ENCODE results near the gene NFIA. TPM values are rescaled to one million over a fixed set of nuclear protein-coding genes. Genes with fewer than 3 reads are reported as not detected.
A peak's percentile ranks its signal among the peaks of the same experiment; 100 is the strongest.

NFIA gene
- total RNA-seq, 1 experiment from 2014 or later = 4.6 TPM

DNA sequence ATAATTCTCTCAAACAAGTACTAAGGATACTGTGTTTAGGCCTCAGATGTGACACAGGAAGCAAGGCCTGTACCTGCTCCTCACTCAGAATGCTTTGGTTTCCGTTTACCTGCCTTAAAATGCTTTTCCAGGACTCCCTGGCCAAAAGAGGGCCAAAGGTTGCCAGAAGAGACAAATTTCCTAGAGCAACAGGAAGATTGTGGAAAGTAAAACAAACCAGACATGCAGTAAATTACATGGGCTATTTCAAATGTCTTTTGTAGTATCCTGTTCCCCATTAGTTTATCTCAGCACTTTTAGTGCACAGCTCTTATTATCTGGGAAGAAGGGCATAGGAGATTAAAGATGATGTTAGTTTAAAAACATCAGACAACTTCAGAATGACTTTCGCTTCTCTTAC, 280.0 kb downstream of the NFIA start:
- DNase-seq (ENCODE audit: low read depth) = no peak

DNA sequence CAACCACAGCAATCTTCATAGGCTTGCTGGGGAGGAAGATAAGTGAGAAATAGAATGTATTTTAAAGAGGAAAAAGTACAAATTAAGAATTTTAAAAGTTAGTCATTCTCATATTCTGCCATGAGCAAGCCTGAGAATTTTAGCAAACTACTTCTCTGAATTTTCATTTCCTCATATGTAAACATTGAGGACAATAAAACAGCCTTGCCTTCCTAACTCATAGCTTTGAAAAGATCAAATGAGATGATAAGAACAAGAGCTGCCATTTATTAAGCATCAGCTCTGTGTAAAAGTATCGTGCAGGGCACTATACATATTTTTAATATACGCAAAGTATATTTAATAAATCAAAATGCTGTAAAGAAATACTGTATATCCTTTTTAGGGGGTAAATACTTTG, 286.0 kb downstream of the NFIA start:
- no peak for DNase-seq (ENCODE audit: low read depth)

DNA sequence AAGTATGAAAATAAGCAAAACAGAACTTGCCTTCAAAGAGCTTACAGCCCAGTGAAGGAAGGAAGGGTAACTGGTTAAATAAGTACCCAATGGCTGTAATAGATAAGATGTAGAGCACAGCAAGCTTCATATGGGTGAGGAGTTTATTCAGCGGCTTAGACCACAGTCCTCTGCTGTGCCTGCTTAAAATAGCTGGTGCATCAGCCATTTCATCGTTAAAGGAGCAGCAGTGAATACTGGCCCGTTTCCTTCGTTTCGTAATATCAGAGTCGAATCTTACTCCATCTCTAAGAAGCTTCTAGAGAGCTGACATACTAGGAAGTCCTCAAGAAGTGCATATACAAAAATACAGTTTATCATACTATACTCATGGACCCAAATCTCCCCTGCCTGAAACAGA, 286.5 kb downstream of the NFIA start:
- no peak for DNase-seq (ENCODE audit: low read depth)

DNA sequence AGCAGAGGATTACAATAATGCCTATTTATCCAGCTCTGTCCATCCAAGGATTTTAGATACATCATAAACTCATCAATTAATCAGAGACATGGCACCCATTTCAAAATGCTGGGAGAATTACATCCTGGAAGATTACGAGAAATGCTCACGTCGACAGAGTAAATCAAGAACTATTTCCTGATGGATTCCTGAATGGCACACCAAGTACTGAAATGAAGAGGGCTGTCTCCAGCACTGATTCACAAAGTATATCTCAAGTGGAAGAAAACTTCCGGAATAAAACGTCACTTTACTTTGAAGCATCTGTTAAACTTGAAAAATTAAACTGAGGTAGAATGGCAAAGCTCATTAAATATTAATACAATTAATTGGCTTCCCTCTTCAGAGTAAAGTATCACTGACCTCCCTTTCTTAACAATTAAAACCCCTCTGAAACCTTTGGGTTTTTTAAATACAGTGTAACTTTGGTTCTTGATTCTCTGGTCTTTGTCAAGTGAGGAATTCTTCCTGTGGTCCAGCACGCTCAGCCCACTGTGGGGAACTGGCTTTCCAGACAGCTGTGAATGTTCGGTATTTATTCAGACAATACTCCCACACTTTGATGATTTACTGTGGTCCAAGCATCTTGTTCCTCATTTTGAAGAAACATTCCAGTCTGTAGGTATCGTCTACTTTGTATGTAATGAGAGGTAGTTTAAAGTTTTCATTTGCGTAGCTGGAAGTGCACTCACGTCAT, 288.0 kb downstream of the NFIA start:
- DNase-seq (ENCODE audit: low read depth) = no peak

DNA sequence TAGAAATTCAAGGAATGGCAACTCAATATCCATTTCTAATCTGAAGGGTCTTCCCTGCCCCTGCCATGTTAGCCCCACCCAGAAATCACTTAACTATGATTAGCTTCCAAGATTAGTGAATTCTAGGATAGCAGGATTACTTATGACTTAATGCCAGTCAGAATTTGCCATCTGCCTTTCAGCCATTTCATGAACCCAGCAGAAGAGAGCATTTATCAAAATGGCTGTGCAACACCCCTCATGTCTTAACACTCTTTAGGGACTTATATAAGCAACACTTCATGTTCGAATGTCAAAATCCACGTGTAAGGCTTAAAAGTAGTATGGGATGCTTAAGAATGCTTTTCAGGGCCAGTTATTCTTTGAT, 288.5 kb downstream of the NFIA start:
- DNase-seq (ENCODE audit: low read depth) = no peak

DNA sequence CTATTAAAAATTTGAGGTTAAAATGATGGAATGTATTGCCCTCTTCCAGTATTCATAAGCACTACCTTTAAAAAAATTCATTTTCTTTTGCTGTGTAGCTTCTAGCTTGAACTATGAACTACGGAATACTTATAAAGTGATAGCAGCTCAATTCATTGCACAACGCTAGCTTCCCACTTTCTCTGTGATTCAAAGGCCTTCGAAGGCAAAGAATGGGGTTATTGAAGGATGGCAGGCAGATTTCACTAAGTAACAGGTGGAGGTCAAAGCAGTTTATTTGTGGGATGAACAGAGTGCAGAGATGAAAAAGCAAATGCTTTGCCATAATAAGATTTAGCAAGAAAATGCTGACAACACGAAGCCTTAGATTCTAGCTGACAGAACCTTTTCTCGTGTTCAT, 290.6 kb downstream of the NFIA start:
- DNase-seq (ENCODE audit: low read depth) = no peak

DNA sequence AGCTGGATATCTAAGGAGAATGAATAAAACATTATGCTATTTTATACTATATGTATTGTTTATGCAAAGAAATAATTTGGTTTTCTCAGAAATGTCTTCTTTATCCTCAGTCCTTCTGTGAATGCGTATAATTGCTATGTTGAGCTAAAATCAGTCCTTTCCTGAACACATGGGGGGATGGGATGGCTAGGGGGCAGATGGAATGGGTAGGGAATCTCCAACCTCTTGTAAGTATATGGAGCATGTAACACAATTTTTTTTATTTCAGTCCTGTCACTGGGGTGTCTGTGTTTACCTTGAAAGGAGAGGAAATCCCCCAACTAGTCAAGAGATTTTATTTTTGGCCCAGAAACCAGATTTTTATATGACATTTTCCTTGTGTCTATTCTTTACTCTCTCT, 291.8 kb downstream of the NFIA start:
- DNase-seq (ENCODE audit: low read depth) = no peak

DNA sequence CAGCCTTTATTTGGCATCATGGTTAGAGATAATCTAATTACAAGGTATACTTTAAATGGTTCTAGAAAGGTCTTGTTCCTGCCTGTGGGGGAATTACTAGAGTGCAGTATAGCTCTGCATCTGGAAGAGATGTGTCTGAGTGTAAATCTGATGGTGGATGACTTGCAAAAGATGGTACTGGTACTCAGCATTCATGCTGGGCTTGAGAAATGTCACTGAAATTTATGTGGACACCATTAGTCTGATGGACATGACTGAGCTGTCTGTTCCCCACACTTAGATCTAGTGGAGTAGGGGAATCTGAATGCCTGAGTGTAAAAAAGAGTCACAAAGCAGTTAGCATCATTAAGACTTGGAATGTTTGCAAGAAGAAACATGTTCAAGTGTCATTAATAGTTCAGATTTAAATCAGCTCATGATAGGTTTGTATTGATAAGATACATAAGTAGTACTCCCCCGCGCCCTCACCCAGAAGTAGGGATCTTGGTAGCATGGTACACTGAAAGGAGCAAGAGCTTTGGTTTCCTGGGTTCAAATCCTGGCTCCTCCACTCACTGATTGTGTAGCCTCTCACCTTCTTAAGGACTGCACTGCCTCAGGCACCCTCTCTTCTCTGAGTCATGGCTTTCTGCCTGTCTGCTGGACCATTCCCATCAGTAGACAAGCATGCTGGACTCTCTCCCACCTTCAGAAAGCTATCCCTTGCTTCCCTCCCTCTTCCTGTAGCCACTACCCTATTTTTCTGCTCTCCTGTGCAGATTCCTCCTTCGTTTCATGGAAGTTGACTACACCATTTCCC, 292.9 kb downstream of the NFIA start:
- no peak for DNase-seq (ENCODE audit: low read depth)

DNA sequence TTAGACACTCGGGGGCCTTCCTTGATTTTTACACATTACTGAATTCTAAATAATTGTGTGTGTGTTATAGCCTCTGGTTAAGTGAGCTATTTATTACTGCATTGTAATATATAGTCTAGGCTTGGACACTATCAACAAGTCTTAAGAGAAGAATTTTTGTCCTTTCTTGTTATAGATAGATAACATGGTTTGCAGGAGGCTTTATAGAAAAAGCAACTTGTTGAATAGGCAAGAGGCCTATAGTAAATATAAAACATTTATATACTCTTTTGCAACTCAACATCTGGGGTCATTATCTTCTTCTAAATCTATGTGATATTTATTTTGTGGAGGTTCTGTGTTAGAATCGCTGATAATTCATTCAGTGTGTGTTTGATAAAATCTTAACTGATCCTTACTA, 293.8 kb downstream of the NFIA start:
- DNase-seq (ENCODE audit: low read depth) = no peak

DNA sequence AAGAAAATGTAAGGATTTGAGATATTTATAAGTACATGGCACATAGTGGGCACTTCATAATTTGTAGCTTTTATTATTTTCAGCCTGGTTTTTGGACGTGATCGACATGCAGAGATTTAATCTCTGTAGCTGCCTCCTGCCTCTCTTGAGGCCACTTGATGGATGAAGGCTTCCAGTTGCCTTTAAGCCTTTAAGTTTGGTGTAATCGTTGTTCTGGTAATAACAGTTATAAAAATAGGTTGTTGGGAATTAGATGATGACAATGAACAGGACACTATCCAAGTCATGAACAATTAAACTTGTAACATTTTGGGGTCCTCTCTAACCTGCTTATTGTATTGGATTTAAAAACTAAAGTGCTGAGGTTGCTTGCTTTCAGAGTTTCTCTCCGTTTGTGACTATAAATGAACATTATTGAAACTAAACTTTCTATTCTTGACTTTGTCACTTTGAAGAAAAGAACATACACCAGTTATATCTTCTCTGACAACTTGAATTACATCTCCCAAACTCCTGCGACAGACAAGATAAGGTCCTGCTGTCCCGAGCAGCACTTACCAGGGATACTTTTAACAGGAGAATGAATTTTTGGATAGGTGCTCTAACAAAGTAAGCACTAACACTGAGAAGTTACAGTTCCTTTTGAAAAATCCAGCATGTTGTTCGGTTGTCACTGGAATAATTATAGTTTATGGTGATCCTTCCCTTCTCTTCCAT, 295.0 kb downstream of the NFIA start:
- DNase-seq (ENCODE audit: low read depth) = no peak

DNA sequence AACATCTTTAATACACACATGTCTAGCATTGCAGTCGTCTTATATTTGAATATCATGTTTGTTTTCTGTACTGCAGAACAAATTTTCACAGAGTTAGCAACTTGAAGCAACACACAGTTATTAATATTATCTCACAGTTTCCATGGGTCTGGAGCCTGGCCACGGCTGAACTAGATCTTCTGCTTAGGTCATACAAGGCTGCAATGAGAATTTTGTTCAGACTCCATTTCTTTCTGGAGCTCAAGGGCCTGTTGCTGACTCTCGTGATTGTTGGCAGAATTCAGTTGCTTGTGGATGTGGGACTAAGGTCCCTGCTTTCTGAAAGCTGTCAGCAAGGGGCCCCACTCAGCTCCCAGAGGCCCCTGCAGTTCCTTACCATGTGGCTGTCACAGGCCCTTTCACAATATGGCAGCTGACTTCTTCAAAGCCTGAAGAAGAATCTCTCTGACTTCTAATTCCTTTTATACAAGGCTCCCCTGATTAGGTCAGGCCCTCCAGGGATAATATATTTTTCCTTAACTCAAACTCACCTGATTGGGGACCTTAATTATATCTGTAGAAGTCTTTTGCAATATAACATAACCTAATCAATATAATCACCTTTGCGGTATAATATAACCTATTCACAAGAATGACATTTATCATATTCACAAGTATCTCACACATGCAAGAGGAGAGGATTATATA, 296.3 kb downstream of the NFIA start:
- no peak for DNase-seq (ENCODE audit: low read depth)

DNA sequence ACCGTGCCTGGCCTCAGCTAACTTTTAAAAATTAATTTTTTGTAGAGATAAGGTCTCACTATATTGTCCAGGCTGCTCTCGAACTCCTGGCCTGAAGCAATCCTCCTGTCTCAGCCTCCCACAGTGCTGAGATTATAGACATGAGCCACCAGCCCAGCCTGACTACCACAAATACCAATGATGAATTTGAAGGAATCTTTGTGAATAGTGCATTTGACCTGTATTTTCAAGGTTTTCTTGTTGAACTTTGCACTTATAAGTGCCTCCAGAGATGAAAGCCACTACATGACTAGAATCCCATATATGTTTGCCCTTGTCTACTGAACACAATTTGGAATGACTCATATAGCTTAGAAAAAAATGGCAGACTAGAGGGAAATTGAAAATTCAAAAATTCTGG, 297.3 kb downstream of the NFIA start:
- DNase-seq (ENCODE audit: low read depth) = no peak

DNA sequence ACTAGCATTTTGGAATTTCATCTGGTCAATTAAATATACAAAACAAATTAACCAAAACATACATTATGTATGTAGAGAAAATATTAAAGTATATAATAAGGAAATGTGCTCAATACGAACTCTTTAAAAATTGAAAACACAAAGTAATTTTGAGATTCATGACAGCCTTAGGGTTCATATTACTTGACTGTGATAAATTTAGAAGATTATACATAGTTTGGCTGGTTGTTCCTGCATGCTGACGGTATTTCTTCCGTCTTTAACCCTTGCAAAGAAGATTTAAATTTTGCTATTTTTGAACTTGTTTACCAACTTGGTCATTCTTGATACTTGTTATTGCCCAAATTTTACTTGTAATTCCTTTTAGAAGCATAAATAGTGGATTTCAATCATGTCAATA, 298.2 kb downstream of the NFIA start:
- DNase-seq (ENCODE audit: low read depth) = no peak

DNA sequence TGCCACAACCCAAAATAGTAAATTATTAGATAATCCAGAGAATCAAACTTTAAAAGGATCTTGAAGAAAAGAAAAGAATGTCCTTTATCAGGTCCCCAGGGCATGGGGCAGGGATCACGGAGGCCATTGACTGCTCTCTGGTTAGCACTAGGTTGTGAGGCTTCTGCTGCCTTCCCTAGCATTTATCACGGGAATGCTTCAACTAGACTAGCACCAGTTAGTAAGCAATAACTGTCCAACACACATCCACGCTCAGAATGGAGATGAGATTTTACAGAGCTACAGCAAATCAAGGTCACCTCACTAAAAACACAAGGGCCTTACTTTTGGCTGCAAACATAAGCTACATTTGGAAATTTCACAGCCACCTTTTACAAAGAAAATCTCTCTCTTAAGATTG, 304.0 kb downstream of the NFIA start:
- no peak for DNase-seq (ENCODE audit: low read depth)

DNA sequence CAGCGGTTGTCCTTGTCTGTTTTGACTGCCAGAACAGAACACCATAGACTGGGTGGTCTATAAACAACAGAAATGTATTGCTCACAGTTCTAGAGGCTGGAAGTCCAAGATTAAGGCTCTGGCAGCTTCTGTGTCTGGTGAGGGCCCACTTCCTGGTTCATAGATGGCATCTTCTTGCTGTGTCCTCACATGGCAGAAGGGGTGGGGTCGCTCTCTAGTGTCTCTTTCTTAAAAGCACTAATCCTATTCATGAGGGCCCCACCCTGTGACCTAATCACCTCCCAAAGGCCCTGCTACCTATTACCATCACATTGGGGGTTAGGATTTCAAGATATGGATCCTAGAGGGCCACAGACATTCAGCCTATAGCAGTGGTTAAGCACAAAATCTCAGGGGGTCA, 304.4 kb downstream of the NFIA start:
- no peak for DNase-seq (ENCODE audit: low read depth)

DNA sequence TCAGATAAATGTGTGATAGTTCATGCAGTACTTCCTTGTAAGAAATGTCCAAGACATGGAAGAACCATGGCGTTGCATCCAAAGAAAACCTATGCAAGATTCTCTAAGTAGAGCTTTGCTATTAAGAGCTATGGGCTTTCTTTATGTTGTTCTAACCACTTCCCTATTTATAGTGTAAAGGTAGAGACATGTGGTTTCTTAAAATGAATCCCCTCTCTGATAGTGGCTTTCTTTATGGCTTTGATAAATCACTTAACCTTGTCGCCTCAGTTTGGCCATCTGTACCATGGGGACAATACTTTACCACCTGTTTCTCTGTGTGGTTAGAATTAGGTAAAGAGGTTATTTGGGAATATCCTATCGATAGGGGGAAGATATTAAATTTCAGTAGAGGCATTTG, 305.5 kb downstream of the NFIA start:
- DNase-seq (ENCODE audit: low read depth) = no peak

DNA sequence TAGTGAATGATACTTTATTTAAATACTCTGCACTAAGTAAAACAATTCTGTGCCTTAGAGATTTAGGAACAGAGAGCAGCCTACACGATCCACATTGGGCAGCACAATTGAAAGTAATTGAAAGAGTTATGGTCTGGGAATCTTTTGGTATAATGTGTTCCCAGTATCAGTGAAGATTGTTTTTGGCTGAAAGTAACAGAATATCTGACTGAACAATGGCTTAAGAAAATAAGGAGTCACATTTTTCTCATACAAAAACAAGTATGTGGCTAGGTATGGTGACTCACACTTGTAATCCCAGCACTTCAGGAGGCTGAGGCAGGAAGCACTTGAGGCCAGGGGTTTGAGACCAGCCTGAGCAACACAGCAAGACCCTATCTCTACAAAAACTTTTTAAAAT, 306.2 kb downstream of the NFIA start:
- peak; percentile 49 for DNase-seq (ENCODE audit: low read depth)

DNA sequence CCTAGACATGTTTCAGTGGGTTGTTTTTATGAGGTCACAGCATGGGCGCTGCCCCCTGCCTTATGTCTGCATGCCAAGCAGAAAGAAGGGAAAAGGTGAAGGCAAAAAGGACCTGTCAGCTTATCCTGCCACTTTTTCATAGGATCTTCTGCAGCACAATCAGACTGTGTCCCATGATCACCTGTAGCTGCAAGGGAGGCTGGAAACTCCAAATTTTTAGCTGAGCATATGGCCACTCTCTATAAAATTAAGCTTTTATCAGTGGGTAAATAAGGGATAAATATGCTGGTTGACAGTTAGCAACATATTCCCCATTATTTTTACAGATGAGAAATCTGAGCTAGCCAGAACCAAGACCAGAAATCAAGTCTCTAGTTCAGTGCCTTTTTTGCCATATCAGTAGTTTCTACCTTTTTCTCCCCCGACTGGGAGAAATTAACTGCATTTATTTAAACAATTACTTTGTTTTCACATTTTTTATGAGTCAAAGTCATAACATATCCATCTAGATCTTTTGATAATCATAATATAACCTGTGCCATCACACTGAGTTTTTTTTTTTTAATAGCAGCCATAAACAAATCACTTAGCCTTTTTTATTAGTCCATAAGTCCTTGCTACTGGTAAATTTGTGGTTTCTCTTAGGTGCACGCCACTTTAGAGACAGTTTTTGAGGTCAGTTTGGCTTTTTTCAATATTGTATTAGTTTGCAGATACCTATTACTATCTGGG, 307.0 kb downstream of the NFIA start:
- DNase-seq (ENCODE audit: low read depth) = no peak

DNA sequence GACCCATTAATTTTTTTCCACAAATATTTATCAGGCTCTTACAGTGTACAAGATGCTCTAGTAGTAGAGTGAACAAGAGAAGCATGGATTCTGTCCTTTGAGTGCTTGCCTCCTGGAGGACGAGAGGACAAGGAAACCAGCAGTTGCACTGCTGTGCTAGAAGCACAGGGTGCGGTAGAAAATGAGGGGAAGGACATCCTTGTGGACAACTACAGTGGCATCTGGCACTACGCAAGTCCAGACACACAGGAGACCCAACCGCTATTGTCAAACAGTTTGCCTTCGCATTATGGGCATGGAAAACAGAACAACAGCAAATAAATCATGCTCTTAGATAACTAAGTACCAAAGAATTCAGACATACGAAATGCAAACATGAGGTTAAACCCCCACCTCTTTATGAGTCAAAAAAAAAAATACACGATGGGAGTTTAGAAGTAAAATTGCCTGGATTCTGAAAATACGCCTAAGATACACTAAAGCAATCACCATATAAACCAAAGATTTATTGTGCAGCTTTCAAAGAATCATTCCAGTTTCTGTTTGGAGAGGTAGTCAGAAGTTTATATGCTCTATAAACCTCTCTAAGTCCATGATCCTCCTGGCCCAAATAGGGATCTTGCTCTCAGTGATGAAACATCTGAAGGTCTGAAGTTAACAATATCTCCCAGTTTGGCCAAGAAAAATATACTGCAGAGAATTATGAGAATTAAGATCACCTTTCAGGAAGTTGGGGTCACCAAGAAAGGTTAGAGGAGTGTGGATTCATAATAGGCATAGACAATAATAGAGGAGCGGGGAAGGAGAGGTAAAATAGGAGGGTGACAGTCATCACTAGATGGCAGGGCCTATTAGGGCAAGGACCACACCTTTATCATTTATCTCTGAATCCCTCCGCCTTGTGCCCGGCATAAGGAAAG, 307.8 kb downstream of the NFIA start:
- no peak for DNase-seq (ENCODE audit: low read depth)

DNA sequence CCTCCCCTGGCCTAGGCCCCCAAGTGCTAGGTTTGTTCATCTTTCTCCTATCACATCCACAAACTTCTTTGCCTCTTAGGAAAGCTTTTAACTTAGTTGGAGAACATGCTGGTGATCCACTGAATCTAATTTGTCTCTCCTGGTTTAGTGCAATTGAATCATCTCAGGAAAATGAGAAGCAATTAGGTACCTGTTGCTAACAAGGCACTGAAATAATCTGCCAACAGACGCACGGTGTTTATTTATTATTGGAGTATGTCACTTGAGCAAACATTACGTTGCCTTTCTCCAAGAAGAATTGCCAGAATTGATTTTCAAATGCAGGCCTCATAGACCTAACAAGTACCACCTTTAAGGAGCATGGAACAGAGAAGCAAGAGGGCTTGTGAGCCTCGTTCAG, 309.4 kb downstream of the NFIA start:
- no peak for DNase-seq (ENCODE audit: low read depth)
